Pons (tissue), 1 donor: ENCODE data around the gene MEIOC.
"Not testable (repeated sequence)": the region's sequence is repeated elsewhere in the genome, so short reads cannot be mapped to it uniquely, and the experiment has no call there.

Experiments used
- DNase-seq: peaks from one replicate; pipeline ENCODE4 v3.0.0-alpha.2; 2016; ENCODE audit warnings: low spot score

The MEIOC gene

DNA sequence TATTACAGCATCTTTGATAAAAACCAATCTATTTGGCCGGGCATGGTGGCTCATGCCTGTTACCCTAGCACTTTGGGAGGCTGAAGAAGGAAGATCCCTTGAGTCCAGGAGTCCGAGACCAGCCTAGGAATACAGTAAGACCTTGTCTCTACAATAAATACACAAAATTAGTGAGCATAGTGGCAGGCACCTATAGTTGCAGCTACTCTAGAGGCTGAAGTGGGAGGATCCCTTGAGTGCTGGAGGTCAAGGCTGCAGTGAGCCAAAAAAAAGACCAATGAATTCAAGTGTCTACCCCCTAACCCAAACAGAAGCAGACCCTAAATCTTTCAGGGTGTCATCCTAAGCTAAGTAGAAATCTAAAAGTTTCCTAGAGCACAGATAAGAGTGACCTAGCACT, 7.3 kb upstream of the MEIOC start:
- DNase-seq, result no peak

DNA sequence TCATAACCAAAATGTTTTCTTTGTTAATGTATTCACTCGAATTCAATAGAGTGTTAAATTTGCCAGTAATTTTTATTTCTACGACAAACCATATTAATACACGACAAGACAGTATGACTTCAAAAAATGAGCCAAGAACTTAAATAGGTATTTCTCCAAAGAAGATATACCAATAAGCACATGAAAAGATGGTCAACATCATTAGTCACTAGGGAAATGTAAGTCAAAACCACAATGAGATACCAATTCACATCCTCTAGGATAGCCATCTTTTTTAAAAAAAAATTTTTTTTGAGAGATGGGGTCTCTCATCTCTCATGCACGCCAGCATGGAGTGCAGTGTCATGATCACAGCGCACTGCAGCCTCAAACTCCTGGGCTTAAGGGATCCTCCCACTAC, 5.0 kb upstream of the MEIOC start:
- DNase-seq, result no peak

DNA sequence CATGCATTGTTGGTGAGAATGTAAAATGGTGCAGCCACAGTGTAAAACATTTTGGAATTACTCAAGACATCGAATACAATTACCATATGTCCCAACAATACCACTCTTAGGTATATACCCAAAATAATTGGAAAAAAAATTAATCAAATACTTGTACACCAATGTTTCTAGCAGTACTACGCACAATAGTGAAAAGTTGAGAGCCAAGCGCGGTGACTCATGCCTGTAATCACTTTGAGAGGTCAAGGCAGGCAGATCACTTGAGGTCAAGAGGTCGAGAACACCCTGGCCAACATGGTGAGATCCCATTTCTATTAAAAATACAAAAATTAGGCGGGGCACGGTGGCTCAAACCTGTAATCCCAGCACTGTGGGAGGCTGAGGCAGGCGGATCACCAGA, 3.5 kb upstream of the MEIOC start:
- DNase-seq, result no peak

DNA sequence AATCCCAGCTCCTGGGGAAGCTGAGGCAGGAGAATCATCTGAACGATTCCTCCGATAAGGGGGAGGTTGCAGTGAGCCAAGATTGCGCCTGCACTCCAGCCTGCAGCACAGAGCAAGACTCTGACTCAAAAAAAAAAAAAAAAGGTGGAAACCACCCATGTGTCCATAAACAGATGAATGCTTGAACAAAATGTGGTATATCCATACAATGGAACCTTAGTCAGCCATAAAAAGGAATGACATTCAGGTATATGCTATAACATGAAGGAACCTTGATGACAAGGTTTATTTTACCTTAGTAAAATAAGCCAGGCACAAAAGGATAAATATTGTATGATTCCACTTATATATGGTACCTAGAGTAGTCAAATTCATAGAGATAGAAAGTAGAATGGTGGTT, 2.9 kb upstream of the MEIOC start:
- no peak for DNase-seq

DNA sequence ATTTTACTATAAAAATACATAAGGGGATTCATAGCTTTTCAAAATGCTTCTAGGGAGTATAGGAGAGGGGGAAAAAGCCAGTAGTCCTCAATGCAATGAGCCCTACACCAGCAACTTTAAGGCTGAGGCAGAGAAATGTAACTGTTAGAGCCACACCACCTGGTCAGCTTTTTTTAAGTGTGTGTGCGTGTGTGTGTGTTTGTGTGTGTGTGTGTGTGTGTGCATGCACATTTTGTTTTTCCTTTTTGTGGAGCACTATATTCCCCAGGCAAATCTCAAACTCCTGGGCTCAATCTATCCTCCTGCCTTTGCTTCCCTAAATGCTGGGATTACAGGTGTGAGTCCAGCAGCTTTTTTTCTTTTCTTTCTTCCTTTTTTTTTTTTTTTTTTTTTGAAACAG, 2.3 kb upstream of the MEIOC start:
- DNase-seq, result no peak

DNA sequence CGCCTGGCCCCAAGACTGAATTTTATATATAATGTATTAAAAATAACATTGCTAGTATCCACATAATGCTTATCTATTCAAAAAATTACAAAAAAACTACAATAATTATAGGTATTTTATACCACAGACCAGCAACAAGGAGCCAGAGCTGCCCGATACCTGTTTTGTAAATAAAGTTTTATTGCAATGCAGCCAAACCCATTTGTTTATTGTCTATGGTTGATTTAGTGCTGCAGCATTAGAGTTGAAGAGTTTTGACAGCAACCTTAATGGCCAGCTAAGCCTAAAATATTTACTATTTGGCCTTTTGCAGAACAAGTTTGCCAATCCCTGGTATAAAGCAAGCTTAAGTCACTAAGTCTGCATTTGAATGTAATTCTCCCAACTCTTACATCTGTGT, 5.6 kb downstream of the MEIOC start:
- DNase-seq, result no peak

DNA sequence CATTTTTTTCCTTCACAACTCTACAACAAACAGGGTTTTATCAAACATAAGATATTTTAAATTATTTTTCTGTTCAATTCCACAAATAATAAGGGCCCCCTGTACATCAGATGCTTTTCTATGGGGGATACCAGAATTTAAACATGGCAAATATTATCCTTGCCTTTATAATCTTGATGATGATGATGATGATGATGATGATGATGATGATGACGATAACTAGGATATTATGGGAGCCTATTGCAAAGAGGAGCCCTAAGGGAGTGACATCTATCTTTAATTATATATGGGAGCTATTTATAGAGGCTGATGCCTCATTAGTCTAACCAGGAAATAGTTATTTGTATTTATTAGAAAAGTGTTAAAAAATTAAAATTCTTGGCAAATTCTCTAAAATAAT, 6.8 kb downstream of the MEIOC start:
- no peak for DNase-seq

DNA sequence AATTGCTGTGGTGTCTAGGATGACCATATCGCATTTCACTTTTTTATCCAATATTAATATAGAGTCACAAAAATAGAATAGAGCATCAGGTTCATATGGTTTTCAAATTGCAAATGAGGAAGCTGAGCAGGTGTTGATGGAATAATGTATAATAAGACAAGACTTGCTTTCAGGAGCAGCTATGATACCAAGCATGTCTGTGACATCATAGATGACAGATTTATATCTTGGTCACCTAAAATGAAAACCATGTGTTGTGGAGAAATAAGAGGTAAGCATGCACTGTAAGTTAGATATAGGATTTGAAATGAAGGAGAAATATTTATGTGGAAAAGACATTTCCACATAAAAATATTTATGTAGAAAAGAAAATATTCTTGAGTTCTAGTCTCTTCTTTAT, 8.6 kb downstream of the MEIOC start:
- no peak for DNase-seq

DNA sequence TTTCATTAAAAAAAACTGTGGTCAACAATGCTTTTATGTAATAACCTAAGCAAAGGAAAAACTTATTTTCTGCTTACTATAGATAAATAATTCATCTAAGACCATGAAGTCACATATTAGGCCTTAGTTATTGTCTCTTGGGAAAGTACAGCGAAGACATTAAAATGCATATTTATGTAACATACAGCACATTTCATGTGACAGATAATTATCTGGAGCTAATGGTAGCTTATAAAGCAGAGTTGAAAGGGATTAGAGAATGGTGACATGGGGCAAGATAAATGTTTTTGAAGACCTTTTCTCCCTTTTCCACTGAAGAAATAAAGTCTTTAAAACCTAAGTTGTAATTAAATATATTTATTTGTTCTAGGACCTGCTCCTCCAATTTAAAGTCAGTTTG, 9.7 kb downstream of the MEIOC start:
- DNase-seq, result no peak

DNA sequence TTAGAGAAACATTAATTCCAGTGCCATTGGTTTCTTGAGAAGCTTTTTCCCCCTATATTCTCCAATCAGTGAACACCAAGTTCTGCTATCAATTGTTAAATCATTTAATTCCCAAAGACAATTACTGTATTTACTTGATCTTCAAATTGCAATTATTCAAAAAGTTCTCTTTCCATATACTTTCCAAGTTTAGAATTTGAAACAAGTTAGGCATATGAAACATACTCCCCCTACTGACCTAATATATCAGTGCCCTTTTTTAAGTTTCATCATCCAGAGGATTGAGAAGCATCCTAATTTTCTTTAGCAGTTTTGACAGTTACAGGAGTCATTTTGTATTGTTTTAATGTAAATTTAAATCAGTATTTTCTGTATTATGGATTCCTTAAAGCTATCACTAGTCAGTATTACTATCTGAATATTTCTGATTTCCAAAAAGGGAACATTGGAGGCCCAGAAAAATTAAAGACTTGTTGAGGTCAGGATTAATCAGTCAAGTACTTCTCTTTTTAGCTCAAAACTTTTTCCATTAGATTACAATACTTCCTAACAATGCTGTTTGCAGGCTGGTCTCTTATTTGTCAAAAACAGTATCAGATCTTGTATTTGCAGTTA, 16.3 kb downstream of the MEIOC start:
- no peak for DNase-seq

DNA sequence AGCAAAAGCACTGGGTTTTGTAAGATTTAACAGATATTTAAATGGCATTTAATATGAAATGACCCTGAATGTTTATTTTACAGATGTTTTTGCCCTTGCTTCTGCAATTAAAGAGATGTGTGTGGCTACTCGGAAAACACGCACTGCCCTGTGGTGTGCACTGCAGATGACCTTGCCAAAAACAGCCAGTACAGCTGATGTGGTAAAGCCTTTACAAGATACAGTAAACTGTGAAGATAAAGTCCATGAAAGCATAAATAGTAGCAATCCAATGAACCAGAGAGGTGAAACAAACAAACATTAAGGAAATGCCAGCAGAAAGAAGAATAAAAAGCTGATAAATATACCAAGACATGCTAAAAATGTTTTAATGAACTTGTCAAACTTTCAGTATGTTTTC, 17.6 kb downstream of the MEIOC start:
- DNase-seq, result no peak

DNA sequence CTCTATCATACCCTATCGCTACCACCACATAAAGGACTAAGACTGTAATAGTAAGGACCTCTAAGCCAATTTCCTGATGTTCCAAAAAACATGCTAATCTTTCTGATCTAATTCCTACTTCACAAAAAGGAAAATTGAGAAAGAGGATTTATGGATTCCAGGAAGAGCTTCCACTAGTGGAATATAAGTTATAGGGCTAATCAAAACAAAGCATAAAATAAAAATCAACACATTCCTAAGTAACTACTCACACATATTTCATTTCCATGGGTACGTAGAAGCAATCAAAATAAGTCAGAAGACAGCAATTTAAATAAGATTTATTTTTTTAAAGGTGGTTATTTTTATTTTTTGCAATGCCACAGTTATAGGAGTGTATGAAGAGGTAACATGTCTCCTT, 20.9 kb downstream of the MEIOC start:
- DNase-seq, result no peak

DNA sequence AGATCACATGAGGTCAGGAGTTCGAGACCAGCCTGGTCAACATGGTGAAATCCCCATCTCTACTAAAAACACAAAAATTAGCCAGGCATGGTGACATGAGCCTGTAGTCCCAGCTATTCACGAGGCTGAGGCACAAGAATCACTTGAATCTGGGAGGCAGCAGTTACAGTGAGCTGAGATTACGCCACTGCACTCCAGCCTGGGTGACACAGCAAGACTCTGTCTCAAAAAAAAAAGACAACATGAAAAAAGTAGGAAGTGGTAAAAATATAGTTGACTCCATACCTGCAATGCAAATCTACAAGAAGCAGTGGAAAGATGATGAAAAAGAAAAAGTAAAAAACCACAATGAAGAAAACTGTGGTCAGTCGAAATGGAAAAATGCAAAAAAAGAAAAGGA, 27.0 kb downstream of the MEIOC start:
- DNase-seq, result not testable (repeated sequence)

DNA sequence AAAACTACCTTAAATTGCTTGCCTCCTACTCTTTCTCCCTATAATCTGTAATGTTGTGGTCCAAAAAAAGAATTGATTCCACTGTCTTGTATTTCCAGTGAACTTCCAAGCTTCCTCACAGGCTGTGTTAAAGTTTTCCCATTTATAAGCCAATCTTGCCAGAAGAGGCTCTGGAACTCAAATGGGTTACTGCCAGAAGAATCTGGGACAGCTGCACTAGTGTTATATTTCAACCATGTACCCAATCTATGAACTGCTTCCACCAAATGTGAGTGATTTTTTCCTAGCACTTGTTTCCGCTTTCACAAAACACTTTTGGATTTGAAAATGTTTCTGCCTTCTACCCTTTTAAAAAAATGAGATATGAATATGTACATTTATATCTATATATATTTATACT, 31.5 kb downstream of the MEIOC start:
- DNase-seq, result no peak

DNA sequence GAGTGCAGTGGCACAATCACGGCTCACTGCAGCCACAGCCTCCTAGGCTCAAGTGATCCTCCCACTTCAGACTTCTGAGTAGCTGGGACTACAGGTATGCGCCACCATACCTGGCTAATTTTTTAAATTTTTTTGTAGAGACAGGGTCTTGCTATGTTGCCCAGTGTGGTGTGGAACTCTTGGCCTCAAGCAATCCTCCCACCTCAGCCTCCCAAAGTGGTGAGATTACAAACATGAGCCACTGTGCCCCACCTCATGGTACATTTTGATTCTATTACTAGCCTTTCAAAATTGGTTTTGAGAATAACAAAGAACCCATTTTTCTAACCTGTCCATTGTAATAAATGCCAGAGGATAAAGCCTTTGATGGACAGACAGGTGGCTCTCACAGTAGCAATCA, 31.9 kb downstream of the MEIOC start:
- no peak for DNase-seq

DNA sequence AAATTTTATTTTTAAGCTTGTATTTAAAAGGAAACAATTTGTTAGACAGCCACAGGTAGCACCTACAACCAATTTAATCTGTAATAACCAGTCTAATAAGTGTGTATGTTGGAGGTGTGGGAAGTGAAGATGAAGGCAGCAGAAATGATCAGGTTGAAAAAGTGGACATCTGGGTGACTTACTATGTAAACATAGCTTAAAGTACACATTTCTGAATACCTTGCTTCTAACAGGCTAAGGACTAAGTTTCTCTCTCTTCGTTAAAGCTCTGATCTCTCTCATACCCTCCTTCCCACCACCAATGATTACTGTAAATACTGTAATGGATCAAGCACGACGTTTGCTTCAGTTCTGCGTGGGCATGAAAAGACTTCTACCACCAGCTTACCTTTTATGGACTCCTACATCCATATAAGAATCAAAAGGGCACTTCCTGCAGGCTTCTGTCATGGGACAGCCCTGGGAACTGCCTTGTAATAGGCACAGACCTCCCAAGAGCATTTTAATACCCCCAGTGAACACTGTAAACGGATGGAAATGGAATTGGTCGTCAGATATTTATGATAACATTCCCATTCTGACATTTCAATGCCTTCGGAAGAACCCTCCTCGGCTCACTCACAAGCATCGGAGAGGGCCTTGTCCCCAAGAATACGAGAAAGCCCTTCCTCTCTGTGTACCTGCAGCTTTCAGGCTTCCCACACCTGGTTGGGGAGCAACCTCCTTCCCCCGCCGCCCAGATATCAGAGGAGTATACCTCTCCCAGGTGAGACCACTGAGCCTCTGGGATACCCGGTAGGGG, 32.6 kb downstream of the MEIOC start:
- no peak for DNase-seq

DNA sequence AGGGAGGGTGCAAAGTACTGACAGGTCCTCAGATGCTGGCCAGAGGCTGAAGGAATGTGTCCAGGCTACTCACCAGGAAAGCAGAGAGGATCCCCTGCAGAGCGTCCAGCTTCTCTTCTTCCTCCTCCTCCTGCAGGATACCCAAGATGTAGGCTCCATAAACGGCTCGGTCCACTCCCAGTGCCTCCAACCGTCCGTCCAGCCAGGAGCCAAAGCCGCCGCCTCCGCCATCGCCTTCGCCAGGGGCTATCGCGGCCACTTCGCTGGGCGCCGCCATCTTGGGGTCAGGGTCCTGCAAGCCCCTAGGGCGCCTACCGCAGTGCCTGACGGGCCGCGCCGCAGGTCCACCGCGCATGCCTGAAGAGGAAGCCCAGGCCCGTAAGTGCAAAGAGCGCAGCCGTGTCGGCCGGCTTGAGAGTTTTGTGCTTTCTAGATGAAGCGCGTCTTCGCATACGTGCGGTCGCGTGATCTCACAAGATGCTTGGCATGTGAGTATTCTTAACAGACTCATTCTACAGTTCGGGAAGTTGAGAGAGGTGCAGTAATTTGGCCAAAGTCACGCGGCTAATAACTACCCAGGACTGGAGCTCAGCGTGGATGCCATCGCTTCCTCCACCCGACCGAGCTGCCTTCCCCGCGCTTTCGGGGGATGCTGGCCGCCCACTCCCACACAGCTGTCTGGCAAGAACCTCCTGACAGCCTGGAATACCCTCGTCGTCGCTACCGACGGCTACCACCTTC, 33.4 kb downstream of the MEIOC start, which contains the start of gene CCDC43:
TSS of gene CCDC43 (minus strand) at position 300 of the 741 bp plus-strand sequence. CDS start at position 277, 23 bp downstream.
- peak; percentile 85 for DNase-seq

DNA sequence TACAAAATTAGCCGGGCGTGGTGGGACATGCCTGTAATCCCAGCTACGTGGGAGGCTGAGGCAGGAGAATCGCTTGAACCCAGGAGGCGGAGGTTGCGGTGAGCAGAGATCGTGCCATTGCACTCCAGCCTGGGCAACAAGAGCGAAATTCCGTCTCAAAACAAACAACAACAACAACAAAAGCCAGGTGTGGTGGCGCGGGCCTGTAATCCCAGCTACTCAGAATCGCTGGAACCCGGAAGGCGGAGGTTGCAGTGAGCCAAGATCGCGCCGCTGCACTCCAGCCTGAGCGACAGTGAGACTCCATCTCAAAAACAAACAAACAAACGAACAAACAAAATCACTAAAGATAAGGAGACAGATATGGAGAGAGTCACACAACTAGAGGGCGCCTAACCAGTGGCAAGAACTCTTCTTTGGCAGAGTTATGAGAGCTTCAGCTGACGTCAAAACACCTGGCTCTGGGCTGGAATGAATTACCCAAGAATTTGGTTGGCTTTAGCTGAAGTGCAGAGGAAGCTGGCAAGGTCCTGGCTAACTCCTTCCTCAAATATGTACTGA, 34.6 kb downstream of the MEIOC start:
- DNase-seq, result not testable (repeated sequence)

DNA sequence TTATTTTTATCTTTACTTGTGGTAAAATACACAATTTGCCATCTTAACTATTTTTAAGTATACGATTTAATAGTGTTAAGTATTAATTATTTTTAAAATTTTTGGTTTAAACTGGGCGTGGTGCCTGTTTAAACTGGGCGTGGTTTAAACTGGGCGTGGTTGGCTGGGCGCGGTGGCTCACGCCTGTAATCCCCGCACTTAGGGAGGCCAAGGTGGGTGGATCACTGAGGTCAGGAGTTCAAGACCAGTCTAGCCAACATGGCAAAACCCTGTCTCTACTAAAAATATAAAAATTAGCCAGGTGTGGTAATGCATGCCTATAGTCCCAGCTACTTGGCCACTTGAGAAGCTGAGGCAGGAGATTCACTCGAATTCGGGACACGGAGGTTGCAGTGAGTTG, 37.3 kb downstream of the MEIOC start:
- no peak for DNase-seq

DNA sequence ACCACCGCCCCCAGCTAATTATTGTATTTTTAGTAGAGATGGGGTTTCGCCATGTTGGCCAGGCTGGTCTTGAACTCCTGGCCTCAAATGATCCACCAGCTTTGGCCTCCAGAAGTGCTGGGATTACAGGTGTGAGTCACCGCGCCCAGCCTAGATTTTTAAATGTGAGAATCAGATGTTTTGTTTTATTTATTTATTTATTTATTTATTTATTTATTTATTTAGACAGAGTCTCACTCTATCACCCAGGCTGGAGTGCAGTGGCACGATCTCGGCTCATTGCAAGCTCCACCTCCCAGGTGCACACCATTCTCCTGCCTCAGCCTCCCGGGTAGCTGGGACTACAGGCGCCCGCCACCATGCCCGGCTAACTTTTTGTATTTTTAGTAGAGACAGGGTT, 44.0 kb downstream of the MEIOC start:
- DNase-seq, result not testable (repeated sequence)

DNA sequence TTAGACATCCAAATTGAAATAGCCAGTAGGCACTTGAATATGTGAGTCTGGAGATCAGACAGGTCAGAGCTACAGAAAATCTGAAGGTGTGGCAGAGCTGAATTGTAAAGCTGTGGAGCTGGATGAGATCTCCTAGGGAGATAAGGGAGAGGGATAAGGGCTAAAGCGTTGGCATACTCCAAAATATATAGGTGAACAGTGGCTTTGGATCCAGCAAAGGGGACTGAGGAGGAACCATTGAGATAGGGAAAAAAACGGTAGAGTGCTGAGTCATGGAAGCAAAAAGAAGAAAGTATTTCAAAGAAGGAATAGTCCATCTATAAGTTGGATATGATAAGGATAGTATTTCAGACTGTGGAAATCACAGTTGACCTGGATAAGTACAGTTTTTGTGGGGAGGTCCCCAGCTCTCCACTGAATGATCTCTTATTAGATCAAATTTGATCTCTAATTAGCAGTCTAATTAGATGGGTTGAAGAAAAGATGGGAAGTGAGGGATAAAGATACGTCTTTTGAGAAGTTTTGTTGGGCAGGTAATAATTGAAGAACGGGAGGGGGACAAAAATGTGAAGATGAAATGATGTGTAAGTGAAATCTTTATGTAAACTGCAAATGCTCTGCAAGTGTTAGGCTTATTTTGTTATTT, 51.6 kb downstream of the MEIOC start:
- no peak for DNase-seq
